CD4-positive, alpha-beta T cell treated with Interleukin-15 for 1 hour (primary cell): Measurements from ENCODE around the gene MYO16.
"Not testable (repeated sequence)": the region's sequence is repeated elsewhere in the genome, so short reads cannot be mapped to it uniquely, and the experiment has no call there.

Source experiments
- DNase-seq: peaks from one replicate; pipeline ENCODE4 v3.0.0-alpha.2; 2020

The MYO16 gene

DNA sequence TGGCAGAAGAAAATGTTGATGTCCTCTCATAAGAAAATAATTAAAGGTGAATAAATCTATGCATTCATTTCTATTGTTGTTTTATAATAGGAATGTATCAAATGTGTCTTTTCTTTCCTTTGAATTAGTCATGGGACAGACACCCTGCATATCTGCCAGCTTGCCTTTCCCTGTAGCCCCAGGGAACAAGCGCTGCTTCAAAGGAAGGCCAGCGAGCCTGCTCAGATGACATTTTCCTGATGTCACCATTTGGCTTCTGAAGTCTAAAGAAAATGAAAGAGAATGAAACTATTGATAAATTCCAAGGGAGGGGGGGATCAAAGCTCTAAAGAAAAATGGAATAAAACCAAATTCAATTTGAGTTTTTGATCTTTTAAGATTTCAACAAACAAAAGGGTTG, 582.2 kb downstream of the MYO16 start:
- DNase-seq = no peak

DNA sequence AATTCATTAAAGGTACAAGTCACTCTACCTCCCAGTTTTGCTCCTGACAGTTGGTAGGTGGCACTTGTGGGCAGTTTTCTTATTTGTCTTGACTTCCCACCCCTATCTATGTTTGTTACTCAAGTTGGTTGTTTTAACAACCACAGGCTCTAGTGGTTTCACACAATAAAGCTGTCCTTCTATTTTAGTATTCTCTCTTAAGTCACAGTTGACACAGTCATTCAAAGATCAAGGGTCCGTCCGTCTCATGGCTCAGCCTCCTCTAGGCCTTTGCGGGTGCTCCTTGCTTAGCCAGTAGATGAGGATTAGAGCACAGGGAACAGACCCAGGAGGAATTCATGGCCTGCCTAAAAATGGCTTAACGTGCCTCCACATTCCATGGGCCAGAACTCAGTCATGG, 583.2 kb downstream of the MYO16 start:
- DNase-seq = no peak

DNA sequence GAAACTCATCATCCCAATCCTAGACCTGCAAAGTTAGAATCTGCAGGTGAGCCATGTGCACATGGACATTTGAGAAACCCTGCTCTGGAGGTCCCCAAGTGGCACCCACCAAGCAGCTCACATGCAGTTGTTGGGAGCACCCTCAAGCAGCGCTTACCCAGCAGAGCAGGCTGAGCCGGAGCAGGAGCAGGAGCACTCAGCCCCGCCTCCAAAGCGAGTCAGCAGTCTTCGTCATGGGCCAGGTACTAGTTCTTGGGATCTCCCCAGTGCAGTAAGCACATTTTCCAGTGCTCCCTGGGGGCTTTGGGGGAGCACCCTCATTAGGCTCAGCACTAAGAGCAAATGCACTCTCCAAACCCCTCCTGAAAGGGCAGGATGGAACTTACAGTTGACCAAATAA, 584.3 kb downstream of the MYO16 start:
- no peak for DNase-seq

DNA sequence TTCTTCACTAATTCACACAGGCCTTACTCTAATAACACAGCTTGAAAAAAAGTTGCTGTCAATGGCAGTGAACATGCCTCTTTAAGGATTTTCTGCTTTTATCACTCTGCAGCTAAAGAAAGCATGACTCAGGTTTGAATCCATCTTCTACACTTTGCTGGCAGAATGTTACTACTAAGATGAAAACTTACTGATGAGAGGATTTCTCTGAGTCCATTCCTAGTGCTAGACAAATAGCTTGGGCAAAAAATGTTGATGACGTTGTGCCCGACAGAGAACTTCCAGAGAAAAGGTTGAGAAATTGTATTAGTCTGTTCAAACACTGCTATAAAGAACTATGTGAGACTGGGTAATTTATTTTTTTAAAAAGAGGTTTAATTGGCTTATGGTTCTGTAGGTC, 585.0 kb downstream of the MYO16 start:
- DNase-seq = no peak

DNA sequence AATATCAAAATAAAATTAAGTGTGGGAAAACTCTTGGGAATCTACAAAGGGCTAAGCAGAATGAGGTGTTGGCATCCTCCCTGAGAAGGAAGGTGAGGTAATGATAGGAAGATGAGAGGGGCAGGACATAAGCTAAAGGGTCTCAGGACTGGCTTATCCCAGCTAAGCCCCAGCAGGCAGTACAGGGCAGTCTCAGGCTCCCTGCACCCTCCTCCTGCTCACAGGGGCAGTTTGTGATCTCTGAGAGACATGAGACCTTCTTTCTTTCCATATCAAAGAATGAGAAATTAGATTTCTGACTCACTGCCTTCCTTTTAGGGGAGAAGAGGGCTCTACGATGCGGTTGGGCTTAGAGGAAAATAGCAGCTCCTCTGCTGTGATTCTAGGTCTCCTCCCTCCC, 586.0 kb downstream of the MYO16 start:
- DNase-seq = no peak

DNA sequence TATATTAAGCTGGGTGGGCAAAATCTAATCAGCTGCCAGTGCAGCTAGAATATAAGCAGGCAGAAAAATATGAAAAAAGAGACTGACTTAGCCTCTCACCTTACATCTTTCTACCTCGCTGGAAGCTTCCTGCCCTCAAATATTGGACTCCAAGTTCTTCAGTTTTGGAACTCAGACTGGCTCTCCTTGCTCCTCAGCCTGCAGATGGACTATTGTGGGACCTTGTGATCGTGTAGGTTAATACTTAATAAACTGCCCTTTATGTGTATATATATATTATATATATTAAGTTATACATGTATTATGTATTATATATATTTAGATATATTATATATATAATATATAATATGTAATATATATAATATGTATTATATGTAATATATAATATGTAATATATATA, 588.1 kb downstream of the MYO16 start:
- DNase-seq = not testable (repeated sequence)

DNA sequence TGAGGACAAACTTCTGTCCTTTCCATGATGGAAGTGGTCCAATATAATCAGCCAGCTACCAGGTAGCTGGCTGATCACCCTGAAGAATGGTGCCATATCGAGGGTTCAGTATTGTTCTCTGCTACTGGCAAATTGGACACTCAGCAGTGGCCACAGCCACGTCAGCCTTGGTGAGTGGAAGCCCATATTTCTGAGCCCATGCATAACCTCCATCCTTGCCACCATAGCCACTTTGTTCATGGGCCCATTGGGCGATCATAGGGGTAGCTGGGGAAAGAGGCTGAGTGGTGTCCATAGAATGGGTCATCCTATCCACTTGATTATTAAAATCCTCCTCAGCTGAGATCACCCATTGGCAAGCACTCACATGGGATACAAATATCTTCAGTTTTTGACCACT, 591.2 kb downstream of the MYO16 start:
- DNase-seq = no peak

DNA sequence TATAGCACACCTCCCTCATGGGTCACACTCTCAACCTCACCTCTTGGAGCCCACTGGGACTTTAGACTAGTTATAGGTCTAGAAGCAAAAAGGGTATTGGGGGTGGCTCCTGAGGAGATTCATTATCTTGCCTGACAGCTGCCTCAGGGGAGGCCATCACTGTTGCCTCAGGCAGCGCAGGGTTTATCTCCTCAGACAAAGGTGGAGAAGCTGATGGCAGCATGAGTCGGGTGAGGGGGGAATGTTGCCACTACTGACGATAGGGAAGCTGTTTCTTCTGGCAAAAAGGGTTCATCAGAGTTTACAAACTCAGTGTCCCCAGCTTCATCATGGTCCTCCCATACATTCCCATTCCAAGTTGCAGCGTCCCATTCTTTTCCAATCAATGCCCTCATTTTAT, 594.6 kb downstream of the MYO16 start:
- no peak for DNase-seq

DNA sequence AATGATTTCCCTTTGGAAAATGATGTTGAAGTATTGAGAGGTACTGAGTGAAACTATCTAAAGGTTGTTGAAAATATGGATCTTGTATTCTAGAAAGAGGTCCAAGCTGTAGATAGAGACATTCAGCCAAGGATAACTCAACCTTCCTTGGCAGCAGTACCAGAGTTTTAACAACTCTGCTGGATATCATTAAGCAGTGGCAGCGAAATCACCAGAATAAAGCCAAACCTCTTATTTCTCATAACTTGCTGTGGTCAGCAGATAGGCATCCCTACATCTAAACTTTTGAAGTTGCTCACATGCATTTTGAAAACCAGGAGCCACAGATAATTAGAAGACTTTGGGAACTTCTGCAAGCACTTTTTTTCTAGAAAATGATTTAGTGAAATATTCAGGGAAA, 597.2 kb downstream of the MYO16 start:
- no peak for DNase-seq

DNA sequence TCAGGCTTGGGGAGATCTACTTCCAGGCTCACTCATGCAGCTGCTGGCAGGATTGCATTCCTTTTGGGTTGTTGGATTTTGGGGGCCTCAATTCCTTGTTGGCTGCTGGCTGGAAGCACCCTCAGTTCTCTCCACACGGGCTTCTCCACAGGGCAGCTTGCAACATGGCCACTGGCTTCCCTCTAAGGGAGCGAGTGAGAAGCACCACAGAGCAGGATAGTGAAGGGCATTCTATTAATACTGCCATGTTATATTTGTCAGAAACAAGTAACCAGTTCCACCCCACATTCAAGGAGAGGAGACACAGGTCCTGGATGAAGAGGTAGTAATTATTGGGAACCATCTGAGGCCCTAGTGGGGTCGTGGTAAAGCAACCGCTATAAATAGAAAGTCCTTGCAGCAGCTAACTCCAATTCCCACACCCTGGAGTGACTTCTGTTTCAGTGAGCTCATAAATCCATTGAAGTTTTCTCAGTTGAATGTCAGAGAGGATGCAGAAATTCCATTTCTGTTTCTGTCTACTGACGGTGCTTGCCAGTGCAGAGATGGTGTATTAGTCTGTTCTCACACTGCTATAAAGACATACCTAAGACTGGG, 598.0 kb downstream of the MYO16 start:
- no peak for DNase-seq

DNA sequence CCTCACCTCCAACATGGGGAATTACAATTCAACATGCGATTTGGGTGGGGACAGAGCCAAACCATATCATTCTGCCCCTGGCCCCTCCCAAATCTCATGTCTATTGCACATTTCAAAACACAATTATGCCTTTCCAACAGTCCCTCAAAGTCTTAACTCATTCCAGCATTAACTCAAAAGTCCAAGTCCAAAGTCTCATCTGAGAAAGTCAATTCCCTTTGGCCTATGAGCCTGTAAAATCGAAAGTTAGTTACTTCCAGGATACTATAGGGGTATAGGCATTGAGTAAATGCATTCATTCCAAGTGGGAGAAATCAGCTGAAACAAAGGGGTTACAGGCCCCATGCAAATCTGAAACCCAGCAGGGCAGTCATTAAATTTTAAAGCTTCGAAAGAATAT, 598.8 kb downstream of the MYO16 start:
- no peak for DNase-seq

DNA sequence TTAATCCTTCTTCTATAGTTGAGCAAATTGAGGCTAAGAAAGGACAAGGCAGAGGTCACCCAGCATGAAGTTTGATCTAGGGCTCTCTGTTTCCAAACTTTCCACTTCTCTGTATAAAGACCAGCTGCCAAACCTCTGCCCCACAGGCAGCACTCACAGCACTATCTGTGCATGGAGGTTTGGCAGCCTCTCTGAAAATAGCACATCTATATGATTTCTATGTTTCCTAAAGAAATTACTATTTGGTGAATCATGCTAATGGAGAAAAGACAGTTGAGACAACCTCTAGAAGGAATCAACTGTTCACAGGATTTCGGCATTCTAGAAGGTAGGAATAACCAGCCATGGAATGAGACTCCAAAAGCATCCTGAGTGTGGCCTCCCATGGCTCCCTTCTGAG, 602.5 kb downstream of the MYO16 start:
- no peak for DNase-seq

DNA sequence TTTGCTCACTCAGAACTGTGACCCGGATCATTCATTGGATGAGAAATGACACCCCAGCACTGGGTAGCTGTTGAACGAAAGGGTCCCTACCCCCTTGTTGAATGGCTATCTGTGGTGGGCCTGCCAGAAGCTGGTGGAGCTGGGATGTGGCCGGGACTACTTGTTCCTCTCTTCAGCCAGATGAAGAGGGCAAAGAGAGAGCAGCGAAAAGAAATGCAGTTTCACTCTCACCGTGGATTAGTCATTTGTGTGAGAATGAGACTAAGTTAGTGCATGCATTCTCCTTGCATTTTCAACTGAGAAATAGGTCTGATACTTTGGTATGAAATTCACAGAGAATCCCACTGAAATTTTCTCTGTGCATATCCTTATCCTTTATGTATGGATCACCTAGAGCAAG, 603.9 kb downstream of the MYO16 start:
- no peak for DNase-seq

DNA sequence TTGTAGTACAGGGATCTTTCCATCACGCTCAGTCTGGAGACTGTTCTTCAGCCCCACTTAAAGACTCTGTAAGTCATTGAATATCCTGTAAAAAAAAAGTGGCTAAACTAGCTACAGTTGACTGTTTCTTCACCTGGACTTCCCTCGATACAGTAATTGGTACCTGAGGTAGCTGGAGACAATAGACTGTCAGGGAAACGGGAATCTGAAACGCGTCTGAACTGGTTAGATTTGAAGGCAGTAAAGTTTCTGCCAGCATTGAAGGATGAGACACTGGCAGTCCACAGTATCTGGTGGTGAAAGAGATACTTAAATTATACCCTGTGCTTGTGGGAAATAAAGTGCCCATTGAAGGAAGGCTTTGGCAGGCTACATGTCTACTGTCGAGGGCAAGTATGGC, 606.5 kb downstream of the MYO16 start:
- no peak for DNase-seq

DNA sequence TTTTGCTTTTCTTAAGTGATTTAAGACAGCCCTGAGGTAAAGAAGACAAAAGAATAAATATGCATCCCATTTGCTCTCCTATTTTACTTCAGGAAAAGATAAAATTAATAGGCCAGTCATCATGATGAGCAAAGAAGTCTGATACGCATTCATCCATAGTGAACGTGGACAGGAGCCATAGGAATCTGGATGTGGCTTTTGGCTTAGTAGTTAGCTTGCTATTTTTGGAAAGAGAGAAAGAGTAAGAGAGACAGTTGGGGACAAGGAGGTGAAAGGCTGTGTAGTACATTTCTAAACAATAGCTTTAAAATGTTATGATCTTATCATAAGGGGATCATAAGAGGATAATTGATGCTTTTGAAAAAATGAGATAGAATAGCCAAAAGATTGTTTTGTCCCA, 611.7 kb downstream of the MYO16 start:
- no peak for DNase-seq

DNA sequence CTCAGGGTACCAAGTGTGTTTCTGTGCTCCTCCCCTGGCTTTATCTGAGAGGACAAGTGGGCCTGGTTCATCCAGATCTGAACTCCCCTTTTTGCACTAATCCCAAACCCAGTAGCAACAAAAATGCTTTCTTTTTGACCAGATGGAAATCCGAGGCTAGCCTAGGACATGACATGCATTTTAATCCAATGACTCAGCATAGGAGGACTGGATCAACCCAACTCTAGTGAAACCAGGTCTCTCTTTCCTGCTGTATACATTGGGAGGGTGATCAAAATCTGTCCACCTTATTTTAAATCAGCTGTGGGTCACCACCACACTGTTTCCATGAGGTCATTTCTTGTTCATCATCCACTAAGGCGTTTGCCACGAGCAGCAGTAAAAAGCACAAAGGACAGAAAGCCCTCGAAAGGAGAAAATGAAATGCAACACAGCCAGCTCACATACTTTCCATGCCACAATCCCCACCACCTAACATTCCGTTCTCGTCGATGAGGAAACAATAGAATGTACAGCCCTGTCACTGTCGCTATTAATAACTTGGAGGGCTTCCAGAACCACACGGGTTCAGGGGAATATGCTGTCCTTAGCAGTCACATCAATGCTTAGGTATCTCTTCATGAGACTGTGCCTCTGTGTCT, 614.0 kb downstream of the MYO16 start:
- no peak for DNase-seq

DNA sequence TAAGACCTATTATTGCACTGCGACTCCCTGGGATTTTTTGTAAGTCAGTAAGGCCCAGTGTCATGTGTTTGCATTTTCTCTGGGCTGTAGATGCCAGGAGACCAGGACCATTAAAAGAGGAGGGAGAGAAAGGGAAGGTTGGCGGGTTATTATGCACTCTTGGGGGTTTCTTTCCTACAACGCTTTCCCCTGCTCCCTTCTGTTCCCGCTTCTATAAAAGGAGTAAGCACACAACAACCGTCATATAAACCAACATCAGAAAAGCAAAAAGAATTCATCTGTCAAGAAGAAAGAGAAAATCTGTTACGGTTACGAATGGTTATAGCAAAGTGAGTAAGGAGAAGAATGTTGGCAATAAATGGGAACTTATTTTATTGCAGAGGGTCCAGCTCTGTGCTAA, 615.2 kb downstream of the MYO16 start:
- DNase-seq = no peak

DNA sequence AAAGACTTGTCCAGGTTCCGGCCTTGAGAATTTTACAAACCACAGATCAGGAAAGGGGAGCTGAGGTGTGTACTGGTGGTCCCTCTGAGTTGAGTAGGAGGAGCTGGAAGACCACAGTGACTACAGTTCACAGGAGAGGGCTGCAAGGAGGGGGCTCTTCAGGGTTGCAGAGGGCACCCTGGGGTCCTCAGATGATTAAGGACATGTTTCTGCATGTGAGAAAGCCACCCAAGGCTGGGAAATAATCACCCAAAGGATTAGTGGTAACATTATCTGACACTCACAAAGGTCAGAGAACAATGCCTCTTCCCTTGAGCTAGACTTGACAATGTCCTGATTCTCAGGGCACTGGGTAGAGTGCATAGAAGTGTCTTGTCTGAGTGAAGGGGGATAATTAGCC, 616.6 kb downstream of the MYO16 start:
- no peak for DNase-seq

DNA sequence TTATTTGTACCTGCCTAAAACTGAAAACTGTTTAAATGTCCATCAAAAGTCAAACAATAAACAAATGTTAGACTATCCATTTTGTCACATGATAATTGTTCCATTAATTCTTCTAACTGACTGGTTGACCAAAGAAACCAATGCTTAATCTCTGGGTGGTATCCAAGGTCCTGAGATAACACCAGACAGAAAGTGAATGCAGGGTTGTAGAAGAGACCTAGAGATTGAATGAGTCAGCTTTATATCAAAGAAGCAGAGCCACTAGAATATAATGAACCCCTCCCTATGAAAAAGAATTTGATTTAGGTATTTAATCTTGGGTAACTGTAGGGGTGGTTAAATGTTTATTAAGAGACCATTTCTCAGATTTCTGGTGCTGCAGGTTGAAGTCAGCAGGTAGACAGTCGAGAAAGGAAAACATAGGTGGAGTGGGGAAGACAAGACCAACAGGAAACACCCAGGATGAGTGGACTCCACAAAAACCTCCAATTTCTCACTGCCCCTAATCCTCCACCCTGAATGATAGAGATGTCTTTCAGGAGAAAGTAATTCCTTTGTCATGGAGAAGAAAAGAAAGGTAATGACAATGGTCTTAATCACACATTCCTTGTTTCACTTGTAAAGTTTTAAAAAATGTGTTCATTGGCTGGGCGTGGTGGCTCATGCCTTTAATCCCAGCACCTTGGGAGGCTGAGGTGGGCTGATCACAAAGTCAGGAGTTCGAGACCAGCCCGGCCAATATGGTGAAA, 620.5 kb downstream of the MYO16 start:
- DNase-seq = no peak

DNA sequence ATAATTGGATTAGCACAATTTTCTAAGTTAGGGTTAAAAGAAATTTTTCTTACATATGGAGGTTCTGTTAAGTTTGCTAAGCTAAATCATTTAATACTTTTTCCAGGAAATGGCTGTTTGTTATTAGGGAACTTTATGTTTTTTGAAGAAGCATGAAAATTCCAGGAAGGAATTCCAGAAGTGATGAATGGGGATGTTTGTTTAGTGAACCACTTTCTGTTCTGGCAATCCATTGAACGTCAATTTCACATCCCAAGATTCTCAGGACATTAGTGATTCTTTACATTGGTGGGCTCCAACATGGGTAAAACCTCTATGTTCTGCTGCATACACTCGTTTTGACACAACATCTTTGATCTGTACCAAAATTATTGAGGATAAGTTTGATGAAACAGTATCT, 622.5 kb downstream of the MYO16 start:
- DNase-seq = no peak

DNA sequence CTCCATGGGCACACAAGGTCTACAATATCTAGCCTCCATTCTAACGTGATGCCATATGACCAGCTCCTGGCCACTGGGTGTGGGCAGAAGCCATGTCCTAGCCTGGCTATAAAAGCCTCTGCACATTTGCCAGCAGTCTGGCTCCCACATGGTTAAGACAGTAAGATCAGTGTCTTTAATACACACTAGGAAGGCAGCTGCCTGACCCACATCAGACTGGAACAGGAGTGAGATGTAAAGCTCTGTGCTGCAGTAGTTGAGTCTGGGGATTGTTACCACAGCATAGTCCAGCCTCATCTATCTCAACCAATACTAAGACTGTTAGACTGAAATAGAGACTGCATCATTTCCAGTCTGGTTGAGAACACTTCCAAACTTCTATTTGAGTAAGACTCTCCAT, 623.9 kb downstream of the MYO16 start:
- DNase-seq = no peak

DNA sequence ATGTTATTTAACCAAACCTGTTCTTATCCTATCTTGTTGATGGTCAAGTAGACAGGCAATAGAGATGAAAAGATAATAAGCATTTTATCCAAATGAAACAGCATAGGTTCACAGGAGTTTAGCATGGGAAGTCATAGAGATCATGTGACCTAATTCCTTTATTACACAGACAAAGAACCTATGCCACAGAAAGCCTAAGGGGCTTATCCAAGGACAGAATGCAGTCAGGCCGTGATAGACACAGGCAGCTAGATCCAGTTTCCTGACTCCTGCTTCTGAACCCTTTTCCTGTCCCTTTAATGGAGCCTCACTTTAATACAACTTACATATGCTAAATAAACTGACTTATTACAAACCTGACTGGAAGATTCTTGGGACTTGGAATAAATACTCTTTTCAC, 624.9 kb downstream of the MYO16 start:
- no peak for DNase-seq

DNA sequence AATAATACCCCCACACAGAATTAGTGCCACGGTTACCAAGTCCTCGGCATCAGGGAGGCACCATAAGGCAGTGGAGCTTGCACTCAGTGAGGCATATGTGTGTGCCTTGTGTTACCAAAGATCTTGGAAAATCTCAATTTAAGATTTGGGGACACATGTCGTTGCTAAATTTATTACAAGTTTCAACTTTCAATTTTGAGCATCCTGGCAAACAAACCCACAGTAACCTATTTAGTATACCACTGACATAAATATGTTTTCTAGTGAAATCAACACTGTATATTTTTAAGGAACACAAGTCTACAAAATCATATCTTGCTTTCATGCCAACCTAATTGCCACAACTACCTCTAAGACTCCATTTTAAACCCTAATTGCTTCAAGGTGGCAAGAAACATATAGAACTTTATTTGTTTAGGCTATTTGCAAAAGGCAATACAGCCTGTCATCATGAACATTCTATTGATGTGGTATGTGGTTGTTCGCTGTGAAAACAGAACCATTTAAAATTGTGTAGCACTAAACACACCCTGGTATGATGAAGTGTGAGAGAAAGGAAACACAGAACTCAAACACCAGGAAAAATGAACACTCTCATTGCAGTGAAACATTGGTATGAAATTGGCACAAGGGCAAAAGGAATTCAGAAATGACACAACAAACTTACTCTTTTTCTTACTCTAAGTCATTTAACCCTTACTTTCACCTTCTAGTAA, 625.9 kb downstream of the MYO16 start:
- DNase-seq = no peak
